ENCODE measurements around the gene CD53.

- TF ChIP-seq EZH2 (IDR thresholded peaks at IDR 0.05; ENCODE audit: borderline replicate concordance, low read depth, low read length, severe bottlenecking), result no peak
- no peak for TF ChIP-seq CTCF (IDR thresholded peaks at IDR 0.05; ENCODE audit: borderline replicate concordance, extremely low read depth, low read length, poor library complexity, severe bottlenecking)
Observed at GRCh38 chr1:110936567-110936966, 63.6 kb downstream of the CD53 start.
